Thoracic aorta (tissue), 2 donors: ENCODE results near the gene FKBP11. TPM values are rescaled to one million over a fixed set of nuclear protein-coding genes. Genes with fewer than 3 reads are reported as not detected.

ENCODE experiments used
- ATAC-seq: fragments of 150-250 bp; one replicate; pipeline ENCODE4 v1.8.0; 2017; ENCODE audit warnings: low read depth; ENCODE audit not compliant: insufficient number of reproducible peaks, low FRiP score
- DNase-seq: peaks from one replicate; pipeline ENCODE4 v3.0.0-alpha.2; 2020; ENCODE audit warnings: low spot score
- H3K27ac ChIP-seq, 2 donors: fragments of 200-600 bp; sonication (generic); 1 replicate in 1 of 2; 2 replicates in 1 of 2; pipeline ENCODE4 v1.5.1; 2016; ENCODE audit warnings: mild to moderate bottlenecking in 2 of 2, moderate library complexity in 2 of 2
- H3K27me3 ChIP-seq: fragments of 200-600 bp; sonication (generic); replicated peaks from 2 replicates; pipeline ENCODE4 v1.6.0; 2016; ENCODE audit warnings: mild to moderate bottlenecking; ENCODE audit not compliant: insufficient read depth
- H3K36me3 ChIP-seq: fragments of 200-600 bp; sonication (generic); one replicate; pipeline ENCODE4 v1.5.1; 2016
- H3K4me1 ChIP-seq, 2 donors: fragments of 200-600 bp; sonication (generic); 1 replicate in 1 of 2; 2 replicates in 1 of 2; pipeline versions ENCODE4 v1.5.1 to v1.6.0; 2016; ENCODE audit warnings: low read depth in 2 of 2, mild to moderate bottlenecking in 1 of 2; ENCODE audit not compliant: control insufficient read depth in 1 of 2
- H3K4me3 ChIP-seq: fragments of 200-600 bp; sonication (generic); 2 replicates; pipeline ENCODE4 v1.5.1; 2016; ENCODE audit warnings: mild to moderate bottlenecking
- H3K9me3 ChIP-seq: fragments of 200-600 bp; sonication (generic); 2 replicates; pipeline ENCODE4 v1.5.1; 2016
- CTCF ChIP-seq: fragments of 200-600 bp; sonication (generic); IDR thresholded peaks from one replicate; pipeline ENCODE4 v1.5.1; 2019; ENCODE audit warnings: antibody characterized with exemption
- total RNA-seq, 2 donors: library from RNA; depleted of rRNA; stranded (reverse); fragments of >200 nt; gene quantifications; one replicate each; pipeline versions ENCODE4 v1.1.0 to v1.2.3, GENCODE V29; 2016

Gene FKBP11
- total RNA-seq, 2 donors from 2014 or later: 19.0 to 22.2 TPM

DNA sequence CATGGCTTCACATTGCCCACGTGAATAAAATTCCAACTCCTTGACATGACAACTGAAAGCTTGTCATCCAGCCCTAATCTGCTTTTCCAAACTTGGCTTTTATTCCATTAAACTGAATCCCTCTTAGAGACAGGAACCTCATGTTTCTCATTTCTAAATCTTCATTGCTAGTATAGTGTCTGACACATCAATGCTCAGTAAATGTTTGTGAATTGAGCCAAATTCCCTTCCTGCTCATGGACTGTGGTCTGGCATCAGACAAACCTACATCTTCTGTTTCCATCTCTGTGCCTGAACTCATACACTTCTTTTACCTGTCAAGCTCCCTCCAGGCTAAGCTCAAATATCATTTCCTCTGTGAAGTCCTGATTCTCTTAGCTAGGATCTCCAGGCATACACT, 4.3 kb upstream of the FKBP11 start:
- no peaks in the 10 kb centered on the region for H3K27me3 ChIP-seq
- H3K4me1 ChIP-seq: peaks cover 0 to 5% of the 10 kb centered on the region in 2 donors
- no peak overlapping the region for H3K4me3 ChIP-seq
- H3K36me3 ChIP-seq: peaks cover 26% of the 10 kb centered on the region
- no peaks in the 10 kb centered on the region for H3K9me3 ChIP-seq
- no peak overlapping the region for H3K27ac ChIP-seq
- ATAC-seq: no peak
- TF ChIP-seq CTCF: no peak
- DNase-seq: no peak

DNA sequence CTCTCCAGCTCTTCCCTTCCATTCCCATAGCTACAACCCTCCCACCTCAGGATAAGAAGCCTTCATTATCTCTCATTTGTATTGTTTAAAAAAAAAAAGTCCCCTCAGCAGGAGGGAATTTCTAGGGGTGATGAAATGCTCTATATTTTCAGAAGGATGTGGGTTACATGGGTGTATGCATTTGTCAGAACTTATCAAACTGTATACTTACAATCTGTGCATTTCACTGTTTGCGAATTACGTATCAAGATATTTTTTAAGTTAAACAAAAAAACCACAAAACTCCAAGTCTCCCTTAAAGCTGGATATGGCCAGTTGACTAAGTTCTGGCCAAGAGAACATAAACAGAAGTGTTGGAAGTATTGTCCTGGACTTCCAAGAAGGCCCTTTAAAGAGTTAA, 2.0 kb upstream of the FKBP11 start:
- ATAC-seq (no peak), DNase-seq (no peak)
- TF ChIP-seq CTCF: no peak
- no peaks in the 10 kb centered on the region for H3K9me3 ChIP-seq
- H3K36me3 ChIP-seq: peaks cover 15% of the 10 kb centered on the region
- peaks cover 0 to 5% of the 10 kb centered on the region in 2 donors for H3K4me1 ChIP-seq
- no peak overlapping the region for H3K27ac ChIP-seq
- H3K27me3 ChIP-seq: no peaks in the 10 kb centered on the region
- H3K4me3 ChIP-seq: no peak overlapping the region

- peak; percentile 44 for TF ChIP-seq CTCF
- Histone ChIP-seq H3K4me3 (peak overlapping the region; percentile 100), H3K9me3 (no peaks in the 10 kb centered on the region), H3K27me3 (no peaks in the 10 kb centered on the region), H3K36me3 (peaks cover 6% of the 10 kb centered on the region), H3K27ac (peak overlapping the region in 1 of 2 donors; percentile 44), H3K4me1 (peaks cover 0 to 5% of the 10 kb centered on the region in 2 donors)
- DNase-seq (no peak), ATAC-seq (peak; percentile 16)
These were observed 532 bp downstream of the FKBP11 start for GRCh38 chr12:48924617-48925303.

DNA sequence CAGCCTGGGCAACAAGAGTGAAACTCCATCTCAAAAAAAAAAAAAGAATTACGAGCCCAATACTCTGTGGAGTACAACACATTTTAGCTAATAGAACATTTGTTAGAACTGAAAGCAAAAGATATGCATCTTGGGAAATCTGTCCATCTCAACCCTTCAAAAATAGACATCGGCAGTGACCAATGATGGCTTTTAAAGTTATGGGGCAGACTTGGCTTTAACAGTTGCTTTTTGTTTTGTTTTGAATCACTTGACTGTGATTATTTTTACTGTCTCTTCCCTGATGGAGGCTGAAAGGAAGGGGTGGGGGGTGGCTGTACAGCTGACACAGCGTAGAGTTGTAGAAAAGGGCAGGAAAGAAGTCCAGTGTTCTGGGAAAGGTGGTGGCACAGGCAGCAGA, 2.2 kb downstream of the FKBP11 start:
- Histone ChIP-seq H3K36me3 (no peaks in the 10 kb centered on the region), H3K27ac (no peak overlapping the region), H3K4me3 (no peak overlapping the region), H3K9me3 (no peaks in the 10 kb centered on the region), H3K4me1 (peaks cover 0 to 5% of the 10 kb centered on the region in 2 donors), H3K27me3 (no peaks in the 10 kb centered on the region)
- TF ChIP-seq CTCF: no peak
- ATAC-seq (no peak), DNase-seq (no peak)

DNA sequence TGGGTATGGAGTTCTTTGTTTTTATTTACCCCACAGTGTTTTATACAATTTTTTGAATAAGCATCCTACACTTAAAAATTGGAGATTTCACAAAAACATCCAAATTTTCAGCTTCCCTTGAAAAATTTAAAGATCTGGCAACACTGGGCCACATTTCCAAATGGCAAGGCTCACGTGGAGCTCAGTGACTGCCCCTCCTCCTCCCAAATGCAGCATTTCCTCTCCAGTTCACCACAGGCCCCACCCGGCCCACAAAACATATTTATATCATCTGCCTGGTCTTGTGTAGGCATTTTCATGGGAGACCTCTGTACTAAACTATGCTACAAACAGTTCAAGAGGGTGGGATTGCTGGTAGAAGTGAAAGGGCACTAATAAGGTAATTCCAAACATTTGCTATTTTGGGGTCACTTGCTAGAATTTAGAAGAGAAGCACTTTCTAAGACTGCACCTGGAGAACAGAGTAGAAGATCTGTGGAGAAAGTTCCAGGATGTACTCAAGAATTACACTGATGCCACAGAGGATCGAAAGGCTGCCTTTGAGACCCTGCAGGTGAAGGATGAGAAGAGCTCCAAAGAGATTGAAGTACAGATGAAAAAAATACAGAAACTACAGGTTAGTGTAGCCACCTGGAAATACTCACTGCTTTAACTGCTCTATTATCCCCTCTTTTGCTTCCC, 7.3 kb downstream of the FKBP11 start:
- Histone ChIP-seq H3K9me3 (no peaks in the 10 kb centered on the region), H3K4me1 (no peaks in the 10 kb centered on the region), H3K27me3 (no peaks in the 10 kb centered on the region), H3K27ac (no peak overlapping the region), H3K4me3 (no peak overlapping the region), H3K36me3 (no peaks in the 10 kb centered on the region)
- DNase-seq: no peak
- ATAC-seq: no peak
- TF ChIP-seq CTCF: no peak
